Loucy (cell line): ENCODE data around the gene MDM2.

Source experiments
- H2AFZ ChIP-seq: fragments of 200-600 bp; sonication (generic); 2 replicates; pipeline ENCODE4 v1.6.0; 2016; ENCODE audit warnings: antibody characterized with exemption, mild to moderate bottlenecking, low read length, moderate library complexity
- H3F3A ChIP-seq: fragments of 200-600 bp; 2 replicates; pipeline ENCODE4 v1.6.0; 2016; ENCODE audit warnings: antibody characterized with exemption, low read depth, mild to moderate bottlenecking
- H3K27me3 ChIP-seq: fragments of 200-600 bp; sonication (generic); 2 replicates; pipeline ENCODE4 v1.6.1; 2014; ENCODE audit warnings: low read length, mild to moderate bottlenecking; ENCODE audit not compliant: insufficient read depth, poor library complexity, severe bottlenecking
- H3K36me3 ChIP-seq: fragments of 200-600 bp; sonication (generic); 2 replicates; pipeline ENCODE4 v1.6.1; 2016; ENCODE audit warnings: low read length; ENCODE audit not compliant: insufficient read depth
- H3K4me1 ChIP-seq: fragments of 200-600 bp; sonication (generic); 2 replicates; pipeline ENCODE4 v1.5.1; 2014; ENCODE audit warnings: low read length, mild to moderate bottlenecking; ENCODE audit not compliant: insufficient read depth, poor library complexity, severe bottlenecking
- H3K4me2 ChIP-seq: fragments of 200-600 bp; sonication (generic); 2 replicates; pipeline ENCODE4 v1.6.0; 2014; ENCODE audit warnings: antibody characterized with exemption, low read length, low read depth, mild to moderate bottlenecking; ENCODE audit not compliant: poor library complexity, severe bottlenecking
- H3K4me3 ChIP-seq: fragments of 200-600 bp; sonication (generic); 2 replicates; pipeline ENCODE4 v1.5.1; 2014; ENCODE audit warnings: low read length, mild to moderate bottlenecking, mixed read lengths; ENCODE audit not compliant: poor library complexity, severe bottlenecking
- H3K79me2 ChIP-seq: fragments of 200-600 bp; sonication (generic); 2 replicates; pipeline ENCODE4 v1.6.1; 2014; ENCODE audit warnings: low read length; ENCODE audit not compliant: insufficient read depth
- H3K9ac ChIP-seq: fragments of 200-600 bp; sonication (generic); 2 replicates; pipeline ENCODE4 v1.6.0; 2014; ENCODE audit warnings: mild to moderate bottlenecking, low read depth, low read length, moderate library complexity; ENCODE audit not compliant: poor library complexity, severe bottlenecking
- H3K9me2 ChIP-seq: fragments of 200-600 bp; sonication (generic); replicated peaks from 2 replicates; pipeline ENCODE4 v1.6.1; 2016; ENCODE audit warnings: low read depth, low read length, mixed read lengths
- H3K9me3 ChIP-seq: fragments of 200-600 bp; sonication (generic); 2 replicates; pipeline ENCODE4 v1.6.1; 2014; ENCODE audit warnings: mild to moderate bottlenecking, antibody characterized with exemption, low read length, low read depth; ENCODE audit not compliant: insufficient read depth
- H4K20me1 ChIP-seq: fragments of 200-600 bp; sonication (generic); 2 replicates; pipeline ENCODE4 v1.6.0; 2014; ENCODE audit warnings: antibody characterized with exemption, low read length, mild to moderate bottlenecking; ENCODE audit not compliant: insufficient read depth, poor library complexity, severe bottlenecking
- EZH2phosphoT487 ChIP-seq: fragments of 200-600 bp; IDR thresholded peaks from 2 replicates; pipeline ENCODE4 v1.6.1; 2018; ENCODE audit warnings: antibody characterized with exemption, mild to moderate bottlenecking, moderate library complexity, borderline replicate concordance
- TF ChIP-seq, protein P1 (sequence below): fragments of 200-600 bp; sonication (generic); conservative IDR thresholded peaks from 2 replicates; pipeline ENCODE4 v1.5.1; 2014; ENCODE audit warnings: mild to moderate bottlenecking, antibody characterized with exemption, low read length

Gene MDM2

DNA sequence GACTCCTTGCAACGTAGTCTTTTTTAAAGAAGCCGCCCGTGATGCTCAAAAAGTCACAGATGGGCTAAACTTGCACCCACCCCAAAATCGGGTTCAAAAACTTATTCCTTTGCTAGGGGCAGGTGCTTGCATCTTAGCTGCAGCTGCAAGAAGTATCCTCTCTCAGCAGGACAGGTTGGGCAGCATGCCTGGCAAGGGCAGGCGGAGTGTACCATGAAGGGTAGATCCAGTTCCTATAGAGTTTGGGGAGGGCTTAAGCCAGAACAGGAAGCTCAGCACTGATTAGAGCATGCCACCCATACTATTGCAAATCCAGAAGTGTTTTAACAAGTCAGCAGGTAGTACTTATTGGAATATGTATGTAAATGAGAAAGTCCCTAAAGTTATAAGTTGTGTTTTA is 76.3 kb downstream of the MDM2 start:
- Histone ChIP-seq H3K9me3 (no peaks in the 10 kb centered on the region), H3K9ac (no peak overlapping the region), H3F3A (no peaks in the 10 kb centered on the region), H4K20me1 (no peaks in the 10 kb centered on the region), H2AFZ (no peak overlapping the region), H3K36me3 (no peaks in the 10 kb centered on the region), H3K4me2 (no peak overlapping the region), H3K9me2 (no peaks in the 10 kb centered on the region), H3K4me1 (no peaks in the 10 kb centered on the region), H3K4me3 (no peak overlapping the region), H3K79me2 (no peaks in the 10 kb centered on the region), H3K27me3 (no peaks in the 10 kb centered on the region)
- no peak for TF ChIP-seq EZH2phosphoT487
- TF ChIP-seq, protein P1, sequence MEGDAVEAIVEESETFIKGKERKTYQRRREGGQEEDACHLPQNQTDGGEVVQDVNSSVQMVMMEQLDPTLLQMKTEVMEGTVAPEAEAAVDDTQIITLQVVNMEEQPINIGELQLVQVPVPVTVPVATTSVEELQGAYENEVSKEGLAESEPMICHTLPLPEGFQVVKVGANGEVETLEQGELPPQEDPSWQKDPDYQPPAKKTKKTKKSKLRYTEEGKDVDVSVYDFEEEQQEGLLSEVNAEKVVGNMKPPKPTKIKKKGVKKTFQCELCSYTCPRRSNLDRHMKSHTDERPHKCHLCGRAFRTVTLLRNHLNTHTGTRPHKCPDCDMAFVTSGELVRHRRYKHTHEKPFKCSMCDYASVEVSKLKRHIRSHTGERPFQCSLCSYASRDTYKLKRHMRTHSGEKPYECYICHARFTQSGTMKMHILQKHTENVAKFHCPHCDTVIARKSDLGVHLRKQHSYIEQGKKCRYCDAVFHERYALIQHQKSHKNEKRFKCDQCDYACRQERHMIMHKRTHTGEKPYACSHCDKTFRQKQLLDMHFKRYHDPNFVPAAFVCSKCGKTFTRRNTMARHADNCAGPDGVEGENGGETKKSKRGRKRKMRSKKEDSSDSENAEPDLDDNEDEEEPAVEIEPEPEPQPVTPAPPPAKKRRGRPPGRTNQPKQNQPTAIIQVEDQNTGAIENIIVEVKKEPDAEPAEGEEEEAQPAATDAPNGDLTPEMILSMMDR: no peak

GRCh38 chr12:68885381-68885780 is 77.4 kb downstream of the MDM2 start:
- H4K20me1 ChIP-seq: no peaks in the 10 kb centered on the region
- no peak overlapping the region for H3K4me3 ChIP-seq
- no peak overlapping the region for H3K4me2 ChIP-seq
- H3K36me3 ChIP-seq: no peaks in the 10 kb centered on the region
- no peak overlapping the region for H2AFZ ChIP-seq
- no peak for TF ChIP-seq EZH2phosphoT487
- TF ChIP-seq, protein P1: no peak
- no peaks in the 10 kb centered on the region for H3K4me1 ChIP-seq
- no peaks in the 10 kb centered on the region for H3F3A ChIP-seq
- H3K9me2 ChIP-seq: no peaks in the 10 kb centered on the region
- H3K27me3 ChIP-seq: no peaks in the 10 kb centered on the region
- no peaks in the 10 kb centered on the region for H3K79me2 ChIP-seq
- no peak overlapping the region for H3K9ac ChIP-seq
- H3K9me3 ChIP-seq: no peaks in the 10 kb centered on the region

DNA sequence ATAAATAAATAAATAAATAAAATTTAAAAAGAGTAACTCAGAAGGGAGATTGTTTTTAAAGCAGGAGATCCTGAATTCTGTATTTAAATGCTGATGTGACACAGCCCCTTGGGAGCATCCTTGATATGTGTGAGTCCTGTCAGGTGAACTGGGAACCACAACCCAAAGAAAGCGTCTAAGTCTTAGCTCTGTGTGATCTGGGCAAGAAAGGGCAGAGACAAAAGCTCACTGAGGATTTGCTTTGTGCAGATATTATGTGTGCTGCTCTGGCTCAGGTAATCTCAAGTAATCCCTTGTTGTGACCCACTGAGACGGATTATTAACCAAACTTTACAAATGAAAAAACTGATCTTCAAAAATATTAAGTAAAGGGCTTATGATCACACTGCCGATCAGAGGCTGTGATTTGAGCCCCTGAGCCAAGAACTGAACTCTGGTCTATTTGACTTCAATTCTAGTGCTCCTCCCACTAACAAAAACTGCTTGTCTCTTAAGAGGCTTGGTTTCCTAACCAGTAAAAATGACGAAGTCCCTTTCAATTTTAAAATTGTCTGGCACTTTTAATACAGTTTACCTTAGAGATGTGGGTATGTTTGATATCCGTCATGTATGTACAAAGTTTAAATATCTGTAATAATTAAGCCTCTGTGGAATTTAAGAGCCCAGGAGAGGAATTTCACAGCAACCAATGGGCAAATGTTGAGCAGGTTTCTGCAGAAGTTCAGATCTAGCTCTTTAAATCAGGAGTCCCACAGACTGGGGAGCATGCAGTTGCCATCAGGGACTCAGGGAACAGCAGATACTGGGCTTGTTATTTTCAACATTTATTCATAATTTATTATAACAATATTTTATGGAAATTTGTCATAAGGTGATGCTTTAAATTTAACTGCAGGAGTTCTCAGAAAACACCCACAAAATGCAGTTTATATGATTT is 78.9 kb downstream of the MDM2 start:
- H3F3A ChIP-seq: no peaks in the 10 kb centered on the region
- H3K27me3 ChIP-seq: no peaks in the 10 kb centered on the region
- H3K9me3 ChIP-seq: no peaks in the 10 kb centered on the region
- H3K4me2 ChIP-seq: no peak overlapping the region
- no peaks in the 10 kb centered on the region for H3K4me1 ChIP-seq
- no peaks in the 10 kb centered on the region for H3K36me3 ChIP-seq
- H3K9ac ChIP-seq: no peak overlapping the region
- H2AFZ ChIP-seq: no peak overlapping the region
- no peaks in the 10 kb centered on the region for H3K9me2 ChIP-seq
- TF ChIP-seq EZH2phosphoT487: no peak
- TF ChIP-seq, protein P1: no peak
- H3K4me3 ChIP-seq: no peak overlapping the region
- H3K79me2 ChIP-seq: no peaks in the 10 kb centered on the region
- H4K20me1 ChIP-seq: no peaks in the 10 kb centered on the region
